HG03139 (cell line): Measurements from ENCODE around the gene SPAAR.

Experiments
- ATAC-seq: cut with Tn5 transposase; IDR thresholded peaks from one replicate; pipeline ENCODE4 v1.9.1; 2021; ENCODE audit not compliant: unreplicated experiment

Gene SPAAR

GRCh38 chr9:35945341-35946018, 36.2 kb downstream of the SPAAR start:
- ATAC-seq: no peak

DNA sequence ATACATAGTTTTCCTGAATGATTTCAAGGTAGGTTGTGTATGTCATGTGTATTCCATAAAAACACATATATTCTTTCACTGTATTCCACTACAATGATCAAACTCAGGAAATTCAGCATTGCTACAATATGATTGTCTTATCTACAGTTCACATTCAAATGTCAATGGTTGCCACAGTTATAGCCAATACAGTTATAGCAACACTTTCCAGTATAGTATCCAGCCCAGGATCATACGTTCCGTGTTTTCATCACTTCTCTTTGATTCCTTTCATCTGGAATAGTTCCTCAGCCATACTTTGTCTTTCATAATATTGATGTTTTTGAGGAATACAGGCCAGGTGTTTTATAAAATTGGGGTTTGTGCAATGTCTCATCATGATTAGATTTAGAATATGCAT, 39.2 kb downstream of the SPAAR start:
- no peak for ATAC-seq

DNA sequence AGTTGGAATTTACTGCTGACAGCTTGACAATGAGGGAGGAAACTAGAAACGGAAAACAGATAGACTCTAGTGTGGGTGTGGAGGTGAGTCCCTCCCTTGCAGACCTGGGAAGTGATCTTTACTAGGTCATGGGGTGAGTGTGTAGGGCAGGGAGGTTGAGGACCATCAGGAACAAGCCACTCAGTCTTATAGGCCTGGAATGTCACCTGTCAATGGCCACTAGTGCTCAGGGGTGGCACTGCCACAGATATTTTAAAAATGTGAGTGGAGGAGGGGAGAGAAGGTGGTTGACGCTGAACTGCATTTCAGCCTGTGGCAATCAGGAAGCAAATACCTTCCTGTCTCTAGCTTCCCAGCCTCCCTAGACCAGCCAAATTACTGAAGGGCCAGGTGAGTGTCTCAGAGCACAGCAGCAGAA, 39.6 kb downstream of the SPAAR start:
- ATAC-seq: no peak

GRCh38 chr9:35951736-35952135, 42.4 kb downstream of the SPAAR start:
- ATAC-seq: no peak

DNA sequence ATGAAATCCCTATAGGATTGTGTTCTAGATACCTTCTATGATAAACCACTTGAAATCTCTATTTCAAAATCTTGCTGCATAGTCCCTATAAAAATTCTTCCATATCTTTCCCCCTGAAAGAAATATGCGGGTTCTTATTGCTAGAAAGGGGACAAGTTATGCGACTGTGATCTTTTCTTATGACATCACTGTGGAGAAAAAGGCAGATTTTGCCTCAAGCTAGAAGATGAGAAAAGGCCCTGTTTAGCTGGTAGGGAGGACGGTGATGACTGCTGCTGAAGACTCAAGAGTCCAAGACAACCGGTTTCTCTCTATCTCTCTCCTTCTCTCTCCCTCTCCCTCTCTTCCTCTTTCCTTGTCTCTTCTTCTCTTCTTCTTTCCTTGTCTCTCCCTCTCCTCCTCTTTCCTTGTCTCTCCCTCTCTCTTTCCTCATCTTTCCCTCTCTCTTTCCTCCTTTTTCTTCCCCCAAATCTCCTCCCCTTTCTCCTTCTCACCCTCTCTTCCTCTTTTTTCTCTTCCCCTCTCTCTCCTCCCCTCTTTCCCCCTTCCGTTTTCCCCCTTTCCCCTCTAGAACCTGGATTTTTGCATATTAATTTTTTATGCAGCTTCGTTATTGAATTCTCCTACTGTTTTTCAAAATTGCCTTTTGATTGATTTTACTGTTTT, 43.4 kb downstream of the SPAAR start:
- no peak for ATAC-seq

DNA sequence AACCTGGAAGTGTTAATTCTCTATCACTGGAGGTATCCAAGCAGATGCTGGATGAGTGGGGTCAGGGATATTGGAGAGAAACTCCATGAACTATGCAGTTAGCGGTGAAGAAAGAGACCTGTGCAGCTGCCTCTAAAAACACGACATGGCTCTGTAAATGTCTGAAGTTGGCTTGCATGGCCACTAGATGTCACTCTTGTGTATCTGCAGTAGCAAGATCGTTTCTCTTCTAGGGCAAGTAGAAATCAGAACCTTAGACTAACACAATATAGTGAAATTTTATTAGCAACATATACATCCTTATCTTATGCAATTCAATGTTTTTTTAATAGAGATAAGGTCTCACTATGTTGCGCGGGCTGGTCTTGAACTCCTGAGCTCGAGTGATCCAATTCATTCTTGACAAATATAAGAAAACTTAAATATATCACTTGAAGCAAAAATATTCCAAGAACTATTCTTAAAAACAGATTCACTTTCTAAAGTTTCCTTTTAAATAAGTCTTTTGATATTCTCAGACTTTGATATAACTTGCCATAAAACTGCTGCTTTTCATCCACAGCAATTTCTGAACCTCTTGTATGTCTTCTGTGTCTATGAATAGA, 45.8 kb downstream of the SPAAR start:
- ATAC-seq: no peak

DNA sequence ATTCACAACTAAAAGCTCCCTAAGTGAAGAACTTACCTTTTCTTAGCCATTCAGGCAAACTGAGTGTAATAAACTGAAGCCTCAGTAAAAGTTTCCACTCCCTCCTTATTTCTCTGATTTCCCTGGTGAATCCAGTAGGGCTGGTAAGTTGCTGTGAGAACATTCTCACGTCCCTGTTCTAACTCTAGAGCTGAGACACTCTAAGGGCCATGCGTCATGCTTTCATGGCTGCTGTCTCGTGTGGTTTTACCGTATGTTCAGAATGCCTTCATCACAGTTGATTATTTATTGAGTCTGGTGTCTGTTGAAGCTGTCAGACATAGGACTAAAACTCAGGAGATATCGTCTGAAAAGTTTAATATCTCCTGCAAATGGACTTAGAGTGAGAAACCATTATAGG, 47.4 kb downstream of the SPAAR start:
- ATAC-seq: no peak

DNA sequence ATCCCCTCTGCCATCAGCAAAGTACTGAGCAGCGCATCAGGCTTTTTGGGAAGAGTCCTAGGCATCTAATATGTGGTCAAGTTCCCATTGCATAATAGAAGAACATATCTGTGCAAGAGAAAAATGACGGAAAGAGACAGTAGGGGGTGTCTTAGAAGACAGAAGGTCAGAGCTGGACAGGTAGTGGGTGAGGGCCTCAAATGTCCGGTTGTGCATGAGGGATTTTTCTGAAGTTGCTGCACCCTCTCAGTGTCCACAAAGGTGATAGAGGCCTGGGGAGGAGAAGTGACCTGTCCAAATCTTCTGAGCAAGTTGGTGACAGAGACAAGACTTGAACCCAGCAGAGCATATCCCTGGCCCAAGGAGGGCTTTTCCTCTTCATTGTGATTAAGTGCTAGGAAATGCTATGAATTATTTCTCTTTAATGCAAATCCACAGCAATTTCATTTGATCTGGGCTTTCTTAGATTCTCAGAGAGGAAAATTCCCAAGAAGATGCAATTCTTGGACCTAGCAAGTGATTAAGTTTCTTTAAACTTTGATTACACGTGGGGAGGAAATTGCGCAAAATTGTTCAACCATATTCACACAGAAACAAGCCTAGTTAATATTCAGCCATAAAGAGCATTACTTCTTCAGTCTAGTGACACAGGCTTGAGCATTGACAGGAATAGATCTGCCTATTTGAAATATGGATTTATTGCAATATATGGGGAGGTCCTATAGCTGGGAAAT, 49.0 kb downstream of the SPAAR start, which contains the start of gene OR2S2:
Gene OR2S2, minus strand, starts transcription at position 51 of the 734 bp plus-strand sequence. CDS start 56 bp downstream, outside the sequence.
- ATAC-seq: no peak

DNA sequence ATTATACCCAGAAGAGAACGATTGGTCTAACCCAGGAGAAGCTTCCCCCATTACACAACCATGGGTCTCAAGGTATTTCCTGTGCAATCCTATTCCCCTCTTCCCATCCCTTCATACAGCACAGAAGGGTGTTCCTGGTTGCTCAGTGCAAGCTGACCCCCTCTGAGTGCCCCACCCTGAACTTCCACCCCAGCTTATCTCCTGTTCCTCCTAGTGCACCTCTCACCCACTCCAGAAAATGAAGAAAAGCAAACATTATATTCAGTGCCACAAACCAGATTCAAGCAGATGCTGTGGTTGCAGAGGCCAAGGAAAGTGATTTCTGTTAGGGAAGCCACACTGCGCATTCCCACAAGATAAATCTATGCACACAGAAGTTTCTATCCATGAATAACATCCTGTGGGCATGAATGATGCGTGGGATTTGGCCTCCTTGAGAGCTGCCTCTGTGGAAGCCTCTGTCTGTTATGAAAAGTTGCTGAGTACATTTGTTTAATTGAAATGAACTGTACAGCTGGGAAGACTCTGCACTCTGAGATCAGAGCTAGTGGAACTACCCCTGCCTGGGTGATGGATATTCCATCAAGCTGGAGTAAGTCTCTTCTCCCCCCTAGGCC, 50.9 kb downstream of the SPAAR start:
- ATAC-seq: no peak
